ENCODE measurements around the gene PITHD1.

PITHD1 gene

GRCh38 chr1:23768733-23769132 lies 9.5 kb upstream of the PITHD1 start:
- no peaks in the 10 kb centered on the region for H3K27me3 Mint-ChIP-seq (ENCODE audit: low read depth)
- H3K9me3 Mint-ChIP-seq: no peaks in the 10 kb centered on the region
- TF ChIP-seq CTCF (IDR thresholded peaks at IDR 0.05; ENCODE audit: unreplicated experiment in 3 of 3): no peak
- H3K4me3 Mint-ChIP-seq: no peak overlapping the region
- no peak overlapping the region for H3K27ac Mint-ChIP-seq
- no peaks in the 10 kb centered on the region for H3K4me1 Mint-ChIP-seq
- peaks cover 17% of the 10 kb centered on the region for H3K36me3 Mint-ChIP-seq (ENCODE audit: low read depth)

GRCh38 chr1:23772049-23772853 lies 6.0 kb upstream of the PITHD1 start:
- H3K36me3 Mint-ChIP-seq (ENCODE audit: low read depth): peaks cover 8% of the 10 kb centered on the region
- no peaks in the 10 kb centered on the region for H3K9me3 Mint-ChIP-seq
- no peak overlapping the region for H3K27ac Mint-ChIP-seq
- peak; percentile 85 to 89 (median 89) for TF ChIP-seq CTCF (IDR thresholded peaks at IDR 0.05; ENCODE audit: unreplicated experiment in 3 of 3)
- H3K4me3 Mint-ChIP-seq: peak overlapping the region in 1 of 3 experiments; percentile 60
- H3K4me1 Mint-ChIP-seq: no peaks in the 10 kb centered on the region
- no peaks in the 10 kb centered on the region for H3K27me3 Mint-ChIP-seq (ENCODE audit: low read depth)

GRCh38 chr1:23772854-23773242 lies 5.4 kb upstream of the PITHD1 start:
- Mint-ChIP-seq H3K27me3 (ENCODE audit: low read depth) (no peaks in the 10 kb centered on the region), H3K27ac (no peak overlapping the region), H3K4me3 (no peak overlapping the region), H3K9me3 (no peaks in the 10 kb centered on the region), H3K36me3 (ENCODE audit: low read depth) (peaks cover 5% of the 10 kb centered on the region), H3K4me1 (peaks cover 2% of the 10 kb centered on the region)
- TF ChIP-seq CTCF (IDR thresholded peaks at IDR 0.05; ENCODE audit: unreplicated experiment in 3 of 3): no peak

- H3K36me3 Mint-ChIP-seq (ENCODE audit: low read depth): peaks cover 5% of the 10 kb centered on the region
- peaks cover 9% of the 10 kb centered on the region for H3K4me1 Mint-ChIP-seq
- no peaks in the 10 kb centered on the region for H3K27me3 Mint-ChIP-seq (ENCODE audit: low read depth)
- TF ChIP-seq CTCF (IDR thresholded peaks at IDR 0.05; ENCODE audit: unreplicated experiment in 3 of 3): no peak
- H3K4me3 Mint-ChIP-seq: peak overlapping the region; percentile 18 to 70 (median 49)
- H3K27ac Mint-ChIP-seq: peak overlapping the region in 1 of 3 experiments; percentile 14
- no peaks in the 10 kb centered on the region for H3K9me3 Mint-ChIP-seq
Measured at GRCh38 chr1:23774174-23774880, 3.9 kb upstream of the PITHD1 start.

- no peaks in the 10 kb centered on the region for H3K27me3 Mint-ChIP-seq (ENCODE audit: low read depth)
- H3K27ac Mint-ChIP-seq: no peak overlapping the region
- peaks cover 8% of the 10 kb centered on the region for H3K36me3 Mint-ChIP-seq (ENCODE audit: low read depth)
- H3K9me3 Mint-ChIP-seq: no peaks in the 10 kb centered on the region
- TF ChIP-seq CTCF (IDR thresholded peaks at IDR 0.05; ENCODE audit: unreplicated experiment in 3 of 3): no peak
- H3K4me3 Mint-ChIP-seq: peak overlapping the region; percentile 41 to 99 (median 83)
- peaks cover 18% of the 10 kb centered on the region for H3K4me1 Mint-ChIP-seq
Measured at GRCh38 chr1:23776217-23776616, 2.0 kb upstream of the PITHD1 start.
